Tibial nerve (tissue), 4 donors: Measurements from ENCODE around the gene SNX11. TPM values are rescaled to one million over a fixed set of nuclear protein-coding genes. Genes with fewer than 3 reads are reported as not detected.

Experiments used
- DNase-seq, 2 donors: peaks; one replicate each; pipeline ENCODE4 v3.0.0-alpha.2; 2019; ENCODE audit warnings: low spot score in 2 of 2
- H3K27ac ChIP-seq, 4 donors: fragments of 200-600 bp; sonication (generic) in 3 of 4; one replicate each; pipeline ENCODE4 v1.5.1; 2017 to 2019; ENCODE audit warnings: mild to moderate bottlenecking in 1 of 4
- H3K27me3 ChIP-seq, 2 donors: fragments of 200-600 bp; sonication (generic) in 1 of 2; one replicate each; pipeline versions ENCODE4 v1.5.1 to v1.6.0; 2017 to 2019
- H3K36me3 ChIP-seq, 3 donors: fragments of 200-600 bp; sonication (generic); one replicate each; pipeline ENCODE4 v1.5.1; 2018 to 2019
- H3K4me1 ChIP-seq, 4 donors: fragments of 200-600 bp; sonication (generic) in 3 of 4; one replicate each; pipeline ENCODE4 v1.5.1; 2017 to 2019
- H3K4me3 ChIP-seq, 4 donors: fragments of 200-600 bp; sonication (generic) in 3 of 4; one replicate each; pipeline ENCODE4 v1.5.1; 2017 to 2019; ENCODE audit warnings: mild to moderate bottlenecking in 1 of 4, moderate library complexity in 1 of 4
- H3K9me3 ChIP-seq, 4 donors: fragments of 200-600 bp; sonication (generic) in 3 of 4; one replicate each; pipeline ENCODE4 v1.5.1; 2017 to 2019
- CTCF ChIP-seq, 5 experiments: fragments of 200-600 bp in 3 of 5; fragments of 450-650 bp in 2 of 5; sonication (generic) in 3 of 5; IDR thresholded peaks; one replicate each; pipeline ENCODE4 v1.5.1; 2016 to 2019; ENCODE audit warnings: antibody characterized with exemption in 5 of 5, mild to moderate bottlenecking in 3 of 5, moderate library complexity in 2 of 5
- EP300 ChIP-seq, 2 donors: sonication (generic); formaldehyde crosslinking; IDR thresholded peaks; one replicate each; pipeline ENCODE4 v1.6.1; 2017; ENCODE audit warnings: antibody characterized with exemption in 2 of 2, mild to moderate bottlenecking in 1 of 2
- POLR2A ChIP-seq, 2 donors: fragments of 450-650 bp; IDR thresholded peaks; one replicate each; pipeline ENCODE4 v1.6.1; 2017; ENCODE audit warnings: antibody characterized with exemption in 2 of 2, mild to moderate bottlenecking in 2 of 2, moderate library complexity in 2 of 2
- WGBS, 2 donors: methylation state at CpG; one replicate each; pipeline ENCODE4 v1.1.5; 2018; 5-methylcytosine and 5-hydroxymethylcytosine counted together
- total RNA-seq, 4 donors: library from RNA; depleted of rRNA; stranded (reverse); fragments of >200 nt; gene quantifications; one replicate each; pipeline ENCODE4 v1.1.0, GENCODE V29; 2016

Gene SNX11
- total RNA-seq, 4 donors from 2014 or later: 10.0 to 17.2 (median 16.2) TPM

GRCh38 chr17:48062273-48062672 is 45.3 kb upstream of the SNX11 start:
- peaks cover 0 to 54% (median 0%) of the 10 kb centered on the region in 4 donors for H3K4me1 ChIP-seq
- H3K27ac ChIP-seq: no peak overlapping the region
- no peak for DNase-seq

GRCh38 chr17:48064638-48065037 is 42.9 kb upstream of the SNX11 start:
- Histone ChIP-seq H3K9me3 (no peaks in the 10 kb centered on the region), H3K4me3 (no peak overlapping the region), H3K27ac (peak overlapping the region in 1 of 4 donors; percentile 51), H3K27me3 (no peaks in the 10 kb centered on the region), H3K36me3 (peaks cover 0 to 94% (median 18%) of the 10 kb centered on the region in 3 donors), H3K4me1 (peaks cover 0 to 60% (median 0%) of the 10 kb centered on the region in 4 donors)
- TF ChIP-seq CTCF (IDR thresholded peaks at IDR 0.05): no peak
- no peak for TF ChIP-seq POLR2A (IDR thresholded peaks at IDR 0.05)
- TF ChIP-seq EP300 (IDR thresholded peaks at IDR 0.05): no peak
- WGBS, 2 donors: 62 to 78% methylated on average over 3 of the region's 3 CpGs
- DNase-seq: no peak

More at GRCh38 chr17:48062273-48062672, 45.3 kb upstream of the SNX11 start:
- Histone ChIP-seq H3K4me3 (no peak overlapping the region), H3K27me3 (no peaks in the 10 kb centered on the region), H3K36me3 (peaks cover 3 to 97% (median 33%) of the 10 kb centered on the region in 3 donors), H3K9me3 (no peaks in the 10 kb centered on the region)
- no peak for TF ChIP-seq CTCF (IDR thresholded peaks at IDR 0.05)
- TF ChIP-seq EP300 (IDR thresholded peaks at IDR 0.05): no peak
- TF ChIP-seq POLR2A (IDR thresholded peaks at IDR 0.05): no peak
- WGBS, 2 donors: 92 to 93% methylated on average over 3 to 7 of the region's 7 CpGs

DNA sequence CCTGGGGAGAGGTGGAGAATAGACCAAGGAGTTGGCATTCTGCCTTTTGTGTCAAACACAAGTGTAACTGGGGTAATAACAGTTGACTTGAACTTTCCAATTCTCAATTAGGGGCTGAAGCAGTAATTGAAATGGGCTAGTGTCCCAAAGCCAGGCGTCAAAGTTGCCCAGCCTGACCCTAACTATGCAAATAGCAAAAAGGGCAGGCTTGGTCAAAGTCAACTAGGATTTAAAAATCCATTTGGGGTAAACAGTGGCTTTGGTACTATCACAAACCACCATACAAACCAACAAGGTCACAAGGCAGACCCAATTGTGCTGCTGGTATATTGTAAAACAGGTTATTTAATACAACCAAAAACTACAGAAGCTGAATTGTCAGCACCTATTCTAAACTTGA is 41.4 kb upstream of the SNX11 start:
- TF ChIP-seq POLR2A (IDR thresholded peaks at IDR 0.05): no peak
- TF ChIP-seq EP300 (IDR thresholded peaks at IDR 0.05): no peak
- TF ChIP-seq CTCF (IDR thresholded peaks at IDR 0.05): no peak

GRCh38 chr17:48066656-48067055 is 40.9 kb upstream of the SNX11 start:
- 65 to 78% methylated on average over 1 of the region's 1 CpG for WGBS, 2 donors
- Histone ChIP-seq H3K4me1 (peaks cover 0 to 56% (median 0%) of the 10 kb centered on the region in 4 donors), H3K9me3 (no peaks in the 10 kb centered on the region), H3K36me3 (peaks cover 0 to 94% (median 8%) of the 10 kb centered on the region in 3 donors), H3K27ac (peak overlapping the region in 1 of 4 donors; percentile 5), H3K27me3 (no peaks in the 10 kb centered on the region), H3K4me3 (no peak overlapping the region)
- TF ChIP-seq CTCF (IDR thresholded peaks at IDR 0.05) (no peak), EP300 (IDR thresholded peaks at IDR 0.05) (no peak), POLR2A (IDR thresholded peaks at IDR 0.05) (no peak)
- no peak for DNase-seq

More for the DNA sequence above, 41.4 kb upstream of the SNX11 start:
- peaks cover 0 to 94% (median 9%) of the 10 kb centered on the region in 3 donors for H3K36me3 ChIP-seq
- H3K27me3 ChIP-seq: no peaks in the 10 kb centered on the region
- no peak overlapping the region for H3K4me3 ChIP-seq
- H3K9me3 ChIP-seq: no peaks in the 10 kb centered on the region
- no peak for DNase-seq
- H3K4me1 ChIP-seq: peaks cover 0 to 56% (median 0%) of the 10 kb centered on the region in 4 donors
- H3K27ac ChIP-seq: peak overlapping the region in 1 of 4 donors; percentile 5
- 48 to 50% methylated on average over 1 of the region's 1 CpG for WGBS, 2 donors

GRCh38 chr17:48067245-48067644 is 40.3 kb upstream of the SNX11 start:
- Histone ChIP-seq H3K36me3 (peaks cover 0 to 92% (median 2%) of the 10 kb centered on the region in 3 donors), H3K4me1 (peaks cover 0 to 56% (median 0%) of the 10 kb centered on the region in 4 donors), H3K4me3 (no peak overlapping the region), H3K27me3 (no peaks in the 10 kb centered on the region), H3K27ac (peak overlapping the region in 1 of 4 donors; percentile 21), H3K9me3 (no peaks in the 10 kb centered on the region)
- DNase-seq: no peak
- TF ChIP-seq CTCF (IDR thresholded peaks at IDR 0.05) (no peak), EP300 (IDR thresholded peaks at IDR 0.05) (no peak), POLR2A (IDR thresholded peaks at IDR 0.05) (no peak)
- 92 to 97% methylated on average over 3 of the region's 3 CpGs for WGBS, 2 donors
